Measurements from ENCODE around the gene SEPHS1.

SEPHS1 gene

DNA sequence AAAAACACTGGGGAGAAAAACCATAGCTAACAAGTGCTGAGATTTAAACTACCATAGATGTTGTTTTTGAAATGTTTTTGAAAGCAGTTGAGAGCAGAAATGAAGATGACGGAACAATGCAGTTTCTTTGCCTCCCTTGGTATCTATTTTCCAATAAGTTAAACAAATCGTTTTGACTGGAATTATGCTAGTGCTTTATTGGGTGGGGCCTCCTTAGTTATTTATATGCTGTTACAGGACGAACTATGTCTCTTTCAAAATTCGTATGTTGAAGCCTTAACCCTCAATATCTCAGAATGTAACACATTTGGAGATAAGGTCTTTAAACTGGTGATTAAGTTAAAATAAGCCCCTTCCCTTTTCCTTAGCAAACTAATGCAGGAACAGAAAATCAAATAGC is 45.5 kb upstream of the SEPHS1 start:
- H3K9me3 ChIP-seq (ENCODE audit: control insufficient read depth, low read length), result no peaks in the 10 kb centered on the region
- no peak overlapping the region for H3K9ac ChIP-seq
- no peaks in the 10 kb centered on the region for H3K79me2 ChIP-seq
- H3K4me1 ChIP-seq, result no peaks in the 10 kb centered on the region
- H3K27ac ChIP-seq, result no peak overlapping the region
- H3K4me3 ChIP-seq (ENCODE audit: low read depth, low read length), result no peak overlapping the region
- no peaks in the 10 kb centered on the region for H3K36me3 ChIP-seq (ENCODE audit: control insufficient read depth, insufficient read depth, low read length)
- H2AFZ ChIP-seq, result no peak overlapping the region
- TF ChIP-seq, protein P1, sequence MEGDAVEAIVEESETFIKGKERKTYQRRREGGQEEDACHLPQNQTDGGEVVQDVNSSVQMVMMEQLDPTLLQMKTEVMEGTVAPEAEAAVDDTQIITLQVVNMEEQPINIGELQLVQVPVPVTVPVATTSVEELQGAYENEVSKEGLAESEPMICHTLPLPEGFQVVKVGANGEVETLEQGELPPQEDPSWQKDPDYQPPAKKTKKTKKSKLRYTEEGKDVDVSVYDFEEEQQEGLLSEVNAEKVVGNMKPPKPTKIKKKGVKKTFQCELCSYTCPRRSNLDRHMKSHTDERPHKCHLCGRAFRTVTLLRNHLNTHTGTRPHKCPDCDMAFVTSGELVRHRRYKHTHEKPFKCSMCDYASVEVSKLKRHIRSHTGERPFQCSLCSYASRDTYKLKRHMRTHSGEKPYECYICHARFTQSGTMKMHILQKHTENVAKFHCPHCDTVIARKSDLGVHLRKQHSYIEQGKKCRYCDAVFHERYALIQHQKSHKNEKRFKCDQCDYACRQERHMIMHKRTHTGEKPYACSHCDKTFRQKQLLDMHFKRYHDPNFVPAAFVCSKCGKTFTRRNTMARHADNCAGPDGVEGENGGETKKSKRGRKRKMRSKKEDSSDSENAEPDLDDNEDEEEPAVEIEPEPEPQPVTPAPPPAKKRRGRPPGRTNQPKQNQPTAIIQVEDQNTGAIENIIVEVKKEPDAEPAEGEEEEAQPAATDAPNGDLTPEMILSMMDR (IDR thresholded peaks at IDR 0.05), result no peak
- no peaks in the 10 kb centered on the region for H3K27me3 ChIP-seq (ENCODE audit: control insufficient read depth, insufficient read depth, low read length)
- H3K4me2 ChIP-seq (ENCODE audit: low read length), result no peak overlapping the region

DNA sequence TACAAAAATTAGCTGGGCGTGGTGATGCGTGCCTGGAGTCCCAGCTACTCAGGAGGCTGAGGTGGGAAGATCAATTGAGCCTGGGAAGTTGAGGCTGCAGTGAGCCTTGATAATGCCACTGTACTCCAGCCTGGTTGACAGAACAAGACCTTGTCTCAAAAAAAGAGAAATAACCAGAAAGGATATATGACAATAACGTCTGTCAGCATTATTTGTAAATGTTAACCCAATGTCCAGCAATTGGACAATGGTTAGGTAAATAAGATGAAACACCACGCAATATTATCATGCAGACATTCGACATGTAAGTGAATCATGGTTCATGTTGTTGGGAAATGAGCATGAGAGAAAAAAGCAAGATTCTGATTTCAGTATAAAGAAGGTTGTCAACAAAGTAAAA is 44.6 kb upstream of the SEPHS1 start:
- Histone ChIP-seq H3K4me3 (ENCODE audit: low read depth, low read length) (no peak overlapping the region), H3K27ac (no peak overlapping the region), H3K9ac (no peak overlapping the region), H3K9me3 (ENCODE audit: control insufficient read depth, low read length) (no peaks in the 10 kb centered on the region), H2AFZ (no peak overlapping the region), H3K4me1 (no peaks in the 10 kb centered on the region), H3K27me3 (ENCODE audit: control insufficient read depth, insufficient read depth, low read length) (no peaks in the 10 kb centered on the region), H3K79me2 (no peaks in the 10 kb centered on the region), H3K36me3 (ENCODE audit: control insufficient read depth, insufficient read depth, low read length) (no peaks in the 10 kb centered on the region), H3K4me2 (ENCODE audit: low read length) (no peak overlapping the region)
- TF ChIP-seq, protein P1 (IDR thresholded peaks at IDR 0.05), result no peak

DNA sequence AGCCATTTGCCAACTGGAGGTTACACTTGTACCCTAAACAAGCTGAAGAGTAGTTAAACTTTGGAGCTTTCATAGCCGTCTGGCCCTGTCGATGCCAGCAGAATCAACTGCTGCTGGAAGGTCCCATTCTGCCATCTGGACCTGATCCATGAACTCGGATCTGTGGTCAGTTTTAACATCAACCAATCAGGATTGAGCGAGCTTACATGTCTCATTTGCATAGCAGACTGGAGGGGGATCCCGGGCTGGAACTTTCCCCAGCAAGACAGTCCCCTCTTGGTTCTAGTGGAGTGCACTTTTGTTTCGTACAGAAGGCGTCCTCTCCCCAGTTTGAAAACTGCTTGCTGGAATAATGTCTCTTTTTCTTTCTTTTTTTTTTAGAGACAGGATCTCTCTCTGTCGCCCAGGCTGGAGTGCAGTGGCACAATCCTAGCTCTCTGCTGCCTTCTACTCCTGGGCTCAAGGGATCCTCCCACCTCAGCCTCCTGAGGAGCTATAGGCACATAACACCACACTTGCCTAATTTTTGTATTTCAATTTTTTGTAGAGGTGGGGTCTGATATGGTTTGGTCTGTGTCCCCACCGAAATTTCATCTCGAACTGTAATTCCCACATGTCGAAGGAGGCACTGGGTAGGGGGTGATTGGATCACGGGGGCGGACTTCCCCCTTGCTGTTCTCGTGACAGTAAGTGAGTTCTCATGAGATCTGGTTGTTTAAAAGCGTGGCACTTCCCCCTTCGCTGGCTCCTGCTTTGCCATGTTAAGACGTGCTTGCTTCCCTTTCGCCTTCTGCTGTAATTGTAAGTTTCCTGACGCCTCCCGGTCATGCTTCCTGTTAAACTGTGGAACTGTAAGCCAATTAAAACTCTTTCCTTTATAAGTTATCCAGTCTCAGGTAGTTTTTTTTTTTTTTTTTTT is 42.8 kb upstream of the SEPHS1 start:
- H3K9me3 ChIP-seq (ENCODE audit: control insufficient read depth, low read length), result no peaks in the 10 kb centered on the region
- no peaks in the 10 kb centered on the region for H3K79me2 ChIP-seq
- H3K4me2 ChIP-seq (ENCODE audit: low read length), result no peak overlapping the region
- H3K27me3 ChIP-seq (ENCODE audit: control insufficient read depth, insufficient read depth, low read length), result no peaks in the 10 kb centered on the region
- no peak overlapping the region for H3K4me3 ChIP-seq (ENCODE audit: low read depth, low read length)
- no peak overlapping the region for H3K27ac ChIP-seq
- no peaks in the 10 kb centered on the region for H3K36me3 ChIP-seq (ENCODE audit: control insufficient read depth, insufficient read depth, low read length)
- no peak overlapping the region for H2AFZ ChIP-seq
- no peak overlapping the region for H3K9ac ChIP-seq
- TF ChIP-seq, protein P1 (IDR thresholded peaks at IDR 0.05), result no peak
- no peaks in the 10 kb centered on the region for H3K4me1 ChIP-seq

DNA sequence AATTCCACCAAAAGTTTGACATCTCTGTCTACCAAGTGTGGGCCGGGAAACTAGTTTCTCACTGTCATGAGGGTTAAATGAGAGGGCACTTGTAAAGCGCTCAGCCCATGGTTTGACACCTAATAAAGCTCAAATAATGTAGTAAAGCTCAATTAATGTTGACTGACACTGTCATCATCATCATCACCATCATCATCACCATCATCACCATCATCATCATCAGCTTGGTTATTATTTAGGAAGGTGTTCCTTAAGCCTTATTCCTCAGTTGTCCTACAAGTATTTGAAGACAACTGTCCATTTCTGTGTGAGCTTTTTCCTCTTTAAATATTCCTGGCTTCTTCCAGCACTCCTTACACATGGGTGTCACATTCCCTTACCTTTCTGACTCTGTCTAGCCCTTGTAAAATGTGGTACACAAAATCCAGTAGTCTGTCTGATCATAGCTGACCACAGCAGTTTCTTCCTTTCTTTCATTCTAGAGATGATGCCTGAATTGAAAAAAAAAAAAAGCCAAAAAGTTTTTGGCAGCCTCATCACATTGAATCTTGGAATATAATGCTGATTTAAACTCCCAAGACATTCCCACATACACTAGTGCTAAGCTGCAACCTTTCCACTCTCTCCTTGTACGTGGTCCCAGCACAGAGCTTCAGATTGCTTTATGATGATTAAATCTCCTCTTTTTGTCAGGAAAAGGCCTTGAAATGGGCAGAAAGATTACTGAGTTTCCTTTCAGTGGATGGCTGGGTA is 40.6 kb upstream of the SEPHS1 start:
- Histone ChIP-seq H3K9me3 (ENCODE audit: control insufficient read depth, low read length) (no peaks in the 10 kb centered on the region), H3K4me3 (ENCODE audit: low read depth, low read length) (no peak overlapping the region), H3K27ac (no peak overlapping the region), H3K79me2 (no peaks in the 10 kb centered on the region), H3K4me2 (ENCODE audit: low read length) (no peak overlapping the region), H3K9ac (no peak overlapping the region), H3K27me3 (ENCODE audit: control insufficient read depth, insufficient read depth, low read length) (no peaks in the 10 kb centered on the region), H3K36me3 (ENCODE audit: control insufficient read depth, insufficient read depth, low read length) (no peaks in the 10 kb centered on the region), H3K4me1 (no peaks in the 10 kb centered on the region), H2AFZ (no peak overlapping the region)
- TF ChIP-seq, protein P1 (IDR thresholded peaks at IDR 0.05), result no peak

All from parathyroid adenoma (tissue), 2 donors.